Natural killer cell (primary cell): ENCODE results near the gene THRSP. TPM values are rescaled to one million over a fixed set of nuclear protein-coding genes. Genes with fewer than 3 reads are reported as not detected.

Source experiments
- ATAC-seq, 3 donors: fragments of 150-1000 bp in 2 of 3; fragments of 200-7000 bp in 1 of 3; cut with Tn5 transposase; 1 replicate in 1 of 3; 2 replicates in 2 of 3; pipeline ENCODE4 v1.10.0; 2021; ENCODE audit warnings: mild to moderate bottlenecking in 2 of 3, moderate library complexity in 2 of 3
- DNase-seq, 2 donors: peaks; one replicate each; pipeline versions ENCODE4 v3.0.0 to v3.0.0-alpha.2; 2013 to 2021; ENCODE audit warnings: mixed read lengths in 1 of 2
- H3K27ac ChIP-seq: one replicate; pipeline ENCODE4 v1.5.1; 2013; ENCODE audit warnings: mild to moderate bottlenecking, low read length
- H3K27me3 ChIP-seq: one replicate; pipeline ENCODE4 v1.6.1; 2013; ENCODE audit warnings: low read length; ENCODE audit not compliant: control insufficient read depth, insufficient read depth
- H3K36me3 ChIP-seq: one replicate; pipeline ENCODE4 v1.6.1; 2013; ENCODE audit warnings: low read length; ENCODE audit not compliant: control insufficient read depth, insufficient read depth
- H3K4me1 ChIP-seq: one replicate; pipeline ENCODE4 v1.6.1; 2013; ENCODE audit warnings: low read length; ENCODE audit not compliant: control insufficient read depth, insufficient read depth
- H3K4me3 ChIP-seq: one replicate; pipeline ENCODE4 v1.5.1; 2013; ENCODE audit warnings: low read length
- H3K9me3 ChIP-seq: one replicate; pipeline ENCODE4 v1.6.1; 2013; ENCODE audit warnings: low read length; ENCODE audit not compliant: control insufficient read depth, insufficient read depth
- H3K27ac Mint-ChIP-seq, 2 donors: one replicate each; pipeline ENCODE4 v1.8.0; 2022; ENCODE audit warnings: mild to moderate bottlenecking in 2 of 2, mixed read lengths in 2 of 2, moderate library complexity in 1 of 2
- H3K27me3 Mint-ChIP-seq, 2 donors: one replicate each; pipeline ENCODE4 v1.8.0; 2022; ENCODE audit warnings: low read depth in 2 of 2, mixed read lengths in 2 of 2
- H3K36me3 Mint-ChIP-seq: one replicate; pipeline ENCODE4 v1.8.0; 2022; ENCODE audit warnings: mixed read lengths
- H3K4me1 Mint-ChIP-seq, 2 donors: one replicate each; pipeline ENCODE4 v1.8.0; 2022; ENCODE audit warnings: mixed read lengths in 2 of 2
- H3K4me3 Mint-ChIP-seq: one replicate; pipeline ENCODE4 v1.8.0; 2022; ENCODE audit warnings: mild to moderate bottlenecking, moderate library complexity, mixed read lengths
- H3K9me3 Mint-ChIP-seq, 2 donors: one replicate each; pipeline ENCODE4 v1.8.0; 2022; ENCODE audit warnings: mixed read lengths in 2 of 2
- CTCF ChIP-seq: fragments of 200-600 bp; IDR thresholded peaks from one replicate; pipeline ENCODE4 v1.8.0; 2022; ENCODE audit warnings: antibody characterized with exemption
- WGBS: methylation state at CpG from one replicate; pipeline ENCODE4 v1.1.7; 2013; ENCODE audit warnings: missing lambda C conversion rate; ENCODE audit not compliant: insufficient coverage; 5-methylcytosine and 5-hydroxymethylcytosine counted together
- intact Hi-C: fragments of 100-400 bp; cut with micrococcal nuclease; formaldehyde crosslinking; loops from one replicate; pipeline ENCODE4 v1.14.2; 2022
- total RNA-seq, 4 donors: library from RNA; stranded (reverse); fragments of 120-200 nt in 1 of 4; gene quantifications; one replicate each; pipeline versions ENCODE4 v1.2.3 to v1.2.4, GENCODE V29; 2013 to 2022

THRSP gene
- total RNA-seq, 3 donors from 2014 or later (not counting 1 experiment from before 2014, with no cell fraction given): not detected

DNA sequence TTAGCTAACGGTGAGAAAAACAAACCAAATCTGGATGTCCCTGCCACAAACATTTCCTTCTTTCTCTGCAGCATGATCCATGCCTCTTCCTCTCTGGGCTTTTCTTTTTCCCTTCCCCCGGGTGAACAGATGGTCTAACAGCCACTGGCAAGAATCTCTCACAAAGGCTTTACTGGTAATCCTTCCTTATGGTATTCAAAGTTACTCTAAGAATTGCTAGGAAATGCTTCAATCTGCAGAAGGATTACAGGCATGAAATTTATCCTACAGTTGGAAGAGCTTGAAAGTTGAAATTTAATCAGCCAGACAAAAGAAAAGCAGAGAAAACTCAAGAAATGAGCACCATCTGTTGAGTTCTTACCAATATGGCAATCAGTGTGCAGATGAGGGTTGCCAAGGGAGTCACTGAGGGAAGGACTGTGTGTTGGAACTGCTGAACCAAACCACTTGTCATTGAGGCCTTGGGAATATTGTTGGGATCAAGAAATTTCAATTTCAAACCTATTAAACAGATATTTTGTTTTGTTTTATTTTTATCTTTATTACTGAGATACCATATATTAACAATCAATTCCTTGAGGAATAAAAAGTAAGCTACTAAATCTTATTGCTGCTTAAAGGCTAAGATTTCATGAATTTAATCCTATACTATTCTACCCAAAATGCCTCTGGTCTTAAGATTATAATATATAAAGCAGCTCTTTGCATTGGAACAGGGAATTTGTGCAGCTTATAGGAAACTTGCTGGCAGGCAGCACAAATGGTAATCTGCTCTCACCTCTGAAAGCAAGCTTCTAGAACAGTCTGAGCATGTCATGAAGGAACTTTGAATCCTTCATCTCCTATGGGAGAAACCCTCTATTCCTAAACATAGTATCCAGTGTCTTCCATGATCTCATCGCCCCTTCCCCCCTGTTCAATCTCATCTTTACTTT lies 45.7 kb downstream of the THRSP start:
- Mint-ChIP-seq H3K9me3 (no peaks in the 10 kb centered on the region), H3K27ac (no peak overlapping the region), H3K4me3 (no peak overlapping the region), H3K4me1 (no peaks in the 10 kb centered on the region), H3K36me3 (peaks cover 10% of the 10 kb centered on the region), H3K27me3 (no peaks in the 10 kb centered on the region)
- Histone ChIP-seq H3K4me1 (no peaks in the 10 kb centered on the region), H3K4me3 (no peak overlapping the region), H3K27ac (no peak overlapping the region), H3K9me3 (no peaks in the 10 kb centered on the region), H3K36me3 (peaks cover 9% of the 10 kb centered on the region), H3K27me3 (no peaks in the 10 kb centered on the region)
- intact Hi-C loops: no loop called here
- WGBS: 90% methylated on average over 3 of the region's 3 CpGs
- ATAC-seq (no peak), DNase-seq (no peak)
- no peak for TF ChIP-seq CTCF

DNA sequence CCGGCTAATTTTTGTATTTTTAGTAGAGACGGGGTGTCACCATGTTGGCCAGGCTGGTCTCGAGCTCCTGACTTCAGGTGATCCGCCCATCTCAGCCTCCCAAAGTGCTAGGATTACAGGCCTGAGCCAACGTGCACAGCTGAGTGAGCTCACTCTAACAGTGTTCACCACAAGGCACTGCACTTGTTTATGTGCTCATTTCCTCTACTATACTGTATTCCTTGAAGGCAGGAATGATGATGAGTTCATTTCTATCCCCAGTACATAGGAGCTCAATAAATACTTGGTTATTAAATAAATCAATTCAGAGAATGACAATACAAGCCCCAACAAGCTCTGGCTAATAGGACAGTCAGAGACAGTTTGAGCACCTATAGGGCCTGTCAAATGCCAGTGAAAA lies 46.7 kb downstream of the THRSP start:
- ATAC-seq (no peak), DNase-seq (no peak)
- H3K9me3 Mint-ChIP-seq: no peaks in the 10 kb centered on the region
- H3K36me3 Mint-ChIP-seq: peaks cover 9% of the 10 kb centered on the region
- H3K27me3 Mint-ChIP-seq: no peaks in the 10 kb centered on the region
- H3K27ac Mint-ChIP-seq: no peak overlapping the region
- 96% methylated on average over 5 of the region's 5 CpGs for WGBS
- intact Hi-C loops: no loop called here
- no peaks in the 10 kb centered on the region for H3K4me1 Mint-ChIP-seq
- H3K9me3 ChIP-seq: no peaks in the 10 kb centered on the region
- H3K36me3 ChIP-seq: peaks cover 9% of the 10 kb centered on the region
- H3K27me3 ChIP-seq: no peaks in the 10 kb centered on the region
- no peak for TF ChIP-seq CTCF
- no peaks in the 10 kb centered on the region for H3K4me1 ChIP-seq
- no peak overlapping the region for H3K4me3 Mint-ChIP-seq
- no peak overlapping the region for H3K27ac ChIP-seq
- H3K4me3 ChIP-seq: no peak overlapping the region

DNA sequence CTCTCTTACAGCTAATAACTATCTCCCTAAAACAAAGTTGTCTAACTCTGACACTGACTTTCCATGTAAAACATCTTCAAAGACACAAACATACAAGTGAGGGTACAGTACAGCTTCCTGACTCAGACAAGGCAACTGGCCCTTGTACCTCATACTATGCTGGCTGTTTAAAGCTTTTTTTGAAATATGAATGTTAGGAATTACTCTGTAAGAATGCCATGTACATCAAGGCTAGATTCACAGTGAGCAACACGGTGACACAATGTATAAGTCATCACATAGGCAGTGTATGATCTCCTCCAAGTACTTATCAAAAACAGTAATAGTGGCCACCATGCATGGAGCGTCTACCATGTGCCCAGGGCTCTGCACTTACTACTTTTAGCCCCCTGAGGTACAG lies 47.2 kb downstream of the THRSP start:
- Histone ChIP-seq H3K9me3 (no peaks in the 10 kb centered on the region), H3K27me3 (no peaks in the 10 kb centered on the region), H3K4me1 (no peaks in the 10 kb centered on the region), H3K36me3 (peaks cover 9% of the 10 kb centered on the region), H3K4me3 (no peak overlapping the region), H3K27ac (no peak overlapping the region)
- intact Hi-C loops: no loop called here
- H3K9me3 Mint-ChIP-seq: no peaks in the 10 kb centered on the region
- no peaks in the 10 kb centered on the region for H3K4me1 Mint-ChIP-seq
- H3K27ac Mint-ChIP-seq: no peak overlapping the region
- no peaks in the 10 kb centered on the region for H3K27me3 Mint-ChIP-seq
- no peak for TF ChIP-seq CTCF
- WGBS: 100% methylated on average over 2 of the region's 2 CpGs
- peaks cover 9% of the 10 kb centered on the region for H3K36me3 Mint-ChIP-seq
- no peak for ATAC-seq
- H3K4me3 Mint-ChIP-seq: no peak overlapping the region
- no peak for DNase-seq
